ENCODE measurements around the gene TTL.
"Not testable (repeated sequence)": the region's sequence is repeated elsewhere in the genome, so short reads cannot be mapped to it uniquely, and the experiment has no call there.

Gene TTL

DNA sequence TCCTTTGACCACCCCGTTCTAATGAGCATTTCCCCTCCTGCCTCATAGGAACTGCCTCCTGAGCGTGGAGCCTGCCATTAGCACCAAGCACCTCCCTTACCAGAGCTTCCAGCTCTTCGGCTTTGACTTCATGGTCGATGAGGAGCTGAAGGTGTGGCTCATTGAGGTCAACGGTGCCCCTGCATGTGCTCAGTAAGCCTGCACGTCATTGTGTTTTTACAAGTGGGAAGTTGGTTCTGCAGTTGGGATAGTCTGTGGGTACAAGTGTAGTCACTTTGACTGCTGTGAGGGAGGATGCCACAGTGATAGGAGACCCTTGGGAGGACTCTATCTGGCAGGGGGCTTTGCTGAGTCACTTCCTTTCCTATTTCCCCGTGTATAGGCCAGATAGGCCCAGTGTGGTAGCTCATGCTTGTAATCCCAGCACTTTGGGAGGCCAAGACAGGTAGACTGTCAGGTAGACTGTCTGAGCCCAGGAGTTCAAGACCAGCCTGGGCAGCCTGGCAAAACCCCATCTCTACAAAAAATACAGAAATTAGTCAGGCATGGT is 38.4 kb downstream of the TTL start:
- DNase-seq (ENCODE audit: low read depth): no peak

DNA sequence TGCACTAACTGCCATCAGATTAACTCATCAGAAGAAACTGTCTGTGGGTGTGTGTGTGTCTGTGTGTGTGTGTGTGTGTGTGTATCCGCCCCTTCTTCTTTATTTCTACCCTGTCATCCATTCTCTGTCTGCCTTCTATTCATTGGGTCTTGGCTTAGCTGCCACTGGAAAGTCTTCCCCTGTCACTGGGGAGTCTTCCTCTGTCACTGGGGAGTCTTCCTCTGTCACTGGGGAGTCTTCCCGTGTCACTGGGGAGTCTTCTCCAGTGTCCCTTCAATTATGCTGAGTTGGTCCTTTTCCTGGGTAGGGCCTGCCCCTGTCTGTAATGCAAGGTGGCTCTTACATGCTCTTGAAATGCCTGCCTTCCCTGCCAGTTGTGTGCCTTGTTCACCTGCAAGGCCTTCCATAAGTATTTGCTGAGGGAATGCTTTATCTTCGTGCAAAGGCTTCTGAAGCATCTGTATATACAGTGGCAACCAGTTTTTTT is 41.4 kb downstream of the TTL start:
- no peak for DNase-seq (ENCODE audit: low read depth)

DNA sequence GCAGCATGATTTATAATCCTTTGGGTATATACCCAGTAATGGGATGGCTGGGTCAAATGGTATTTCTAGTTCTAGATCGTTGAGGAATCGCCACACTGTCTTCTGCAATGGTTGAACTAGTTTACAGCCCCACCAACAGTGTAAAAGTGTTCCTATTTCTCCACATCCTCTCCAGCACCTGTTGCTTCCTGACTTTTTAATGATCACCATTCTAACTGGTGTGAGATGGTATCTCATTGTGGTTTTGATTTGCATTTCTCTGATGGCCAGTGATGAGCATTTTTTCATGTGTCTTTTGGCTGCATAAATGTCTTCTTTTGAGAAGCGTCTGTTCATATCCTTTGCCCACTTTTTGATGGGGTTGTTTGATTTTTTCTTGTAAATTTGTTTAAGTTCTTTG is 42.3 kb downstream of the TTL start:
- DNase-seq (ENCODE audit: low read depth): not testable (repeated sequence)

DNA sequence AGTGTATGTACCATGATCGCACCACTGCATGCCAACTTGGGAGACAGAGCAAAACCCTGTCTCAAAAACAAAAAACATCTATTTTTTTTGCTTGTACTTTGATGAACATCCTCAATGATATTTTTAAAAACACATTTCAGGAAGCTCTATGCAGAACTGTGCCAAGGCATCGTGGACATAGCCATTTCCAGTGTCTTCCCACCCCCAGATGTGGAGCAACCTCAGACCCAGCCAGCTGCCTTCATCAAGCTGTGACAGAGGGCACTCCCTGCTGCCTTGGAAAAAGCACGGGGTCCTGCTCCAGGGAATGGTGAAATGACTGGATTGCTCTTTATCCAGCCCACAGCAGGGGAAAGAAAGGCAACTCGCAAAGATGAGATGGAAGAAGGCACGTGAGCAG is 46.6 kb downstream of the TTL start:
- DNase-seq (ENCODE audit: low read depth): no peak

DNA sequence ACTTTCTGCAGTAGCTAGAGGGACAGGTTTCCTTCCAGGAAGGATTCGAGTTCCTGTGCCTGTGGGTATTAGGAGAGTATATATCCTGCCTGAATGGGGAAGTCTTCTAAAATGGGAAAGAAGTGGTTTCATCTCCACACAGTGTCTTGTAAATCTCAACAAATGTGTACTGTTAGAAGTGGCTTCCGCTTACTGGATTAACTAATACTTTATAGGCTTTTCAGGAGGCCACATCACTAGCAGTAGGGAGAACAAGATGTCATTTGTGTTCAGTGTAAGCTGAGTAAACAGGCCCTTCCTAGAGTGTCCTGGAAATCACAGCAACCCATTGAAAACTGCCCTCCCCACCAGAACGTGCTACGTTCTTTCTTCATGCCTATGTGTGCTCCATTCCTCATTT is 47.8 kb downstream of the TTL start:
- DNase-seq (ENCODE audit: low read depth): no peak

DNA sequence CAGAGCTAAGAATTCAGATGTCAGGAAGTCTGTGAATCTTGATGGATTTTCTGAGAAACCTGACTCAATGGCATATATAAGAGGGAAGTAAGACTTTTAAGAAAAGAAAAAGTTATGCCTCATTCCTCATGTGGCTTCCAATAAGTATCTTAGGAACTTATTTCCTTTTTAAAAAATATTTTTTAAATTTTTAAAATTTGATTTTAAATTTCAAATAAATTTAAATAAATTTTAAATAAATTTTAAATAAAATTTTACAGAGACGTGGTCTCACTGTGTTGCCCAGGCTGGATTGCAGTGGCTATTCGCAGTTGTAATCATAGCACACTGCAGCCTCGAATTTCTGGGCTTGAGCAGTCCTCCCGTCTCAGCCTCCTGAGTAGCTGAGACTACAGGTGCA is 48.8 kb downstream of the TTL start:
- DNase-seq (ENCODE audit: low read depth): no peak

DNA sequence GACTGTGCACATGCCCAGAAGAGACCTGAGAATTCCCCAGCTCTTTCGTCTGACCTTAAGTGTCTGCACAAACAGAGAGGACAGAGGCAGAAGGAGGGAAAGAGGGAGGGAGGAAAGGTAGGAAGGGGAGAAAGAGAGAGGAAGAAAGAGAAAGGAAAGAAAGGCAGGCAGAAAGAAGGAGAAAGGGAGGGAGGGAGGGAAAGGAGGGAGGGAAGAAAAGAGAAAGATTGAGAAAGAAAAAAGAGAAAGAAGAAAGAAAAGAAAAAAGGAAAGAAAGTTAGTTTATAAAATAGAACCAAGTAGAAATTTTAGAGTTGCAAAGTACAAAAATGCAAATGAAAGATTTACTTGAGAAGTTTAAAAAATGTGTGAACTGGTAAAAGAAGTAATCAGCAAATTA is 52.9 kb downstream of the TTL start:
- no peak for DNase-seq (ENCODE audit: low read depth)

DNA sequence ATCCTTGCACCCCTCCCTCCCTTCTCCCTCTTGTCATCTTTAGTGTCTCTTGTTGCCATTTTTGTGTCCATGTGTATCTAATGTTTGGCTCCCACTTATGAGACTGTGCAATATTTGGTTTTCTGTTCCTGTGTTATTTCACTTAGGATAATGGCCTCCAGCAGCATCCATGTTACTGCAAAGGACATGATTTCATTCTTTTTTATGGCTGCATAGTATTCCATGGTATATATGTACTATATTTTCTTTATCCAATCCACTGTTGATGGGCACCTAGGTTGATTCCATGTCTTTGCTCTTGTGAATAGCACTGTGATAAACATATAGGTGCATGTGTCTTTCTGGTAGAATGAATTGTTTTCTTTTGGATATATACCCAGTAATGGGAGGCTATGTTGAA is 54.7 kb downstream of the TTL start:
- not testable (repeated sequence) for DNase-seq (ENCODE audit: low read depth)

DNA sequence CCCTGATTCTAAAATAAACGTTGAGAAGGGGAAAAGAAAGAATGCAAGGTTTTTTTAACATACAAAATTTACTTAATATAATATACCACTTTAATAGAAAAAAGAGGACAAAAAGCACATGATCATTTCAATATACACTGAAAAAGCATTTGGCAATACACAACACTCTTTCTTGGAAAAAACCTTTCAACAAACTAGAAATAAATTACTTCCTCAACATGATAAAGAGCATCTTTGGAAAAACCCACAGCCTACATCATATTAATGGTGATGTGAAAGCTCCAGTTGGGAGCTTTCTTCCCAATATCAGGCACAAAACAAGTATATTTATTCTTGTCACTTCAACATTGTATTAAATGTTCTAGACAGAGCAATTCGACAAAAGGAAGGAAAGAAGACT is 57.4 kb downstream of the TTL start:
- no peak for DNase-seq (ENCODE audit: low read depth)

DNA sequence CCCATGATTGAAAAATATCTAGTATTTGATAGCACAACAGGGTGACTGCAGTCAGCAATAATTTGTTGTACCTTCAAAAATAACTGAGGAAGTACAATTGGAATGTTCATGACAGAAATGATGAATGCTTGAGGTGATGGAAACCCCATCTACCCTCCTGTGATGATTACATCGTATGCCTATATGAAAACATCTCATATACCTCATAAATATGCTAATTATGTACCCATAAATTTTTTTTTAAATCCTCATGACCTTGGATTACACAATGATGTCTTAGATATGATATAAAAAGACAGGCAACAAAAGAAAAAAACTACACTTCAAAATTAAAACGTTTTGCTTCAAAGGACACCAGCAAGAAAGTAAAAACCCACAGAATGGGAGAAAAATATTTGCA is 59.0 kb downstream of the TTL start:
- no peak for DNase-seq (ENCODE audit: low read depth)

DNA sequence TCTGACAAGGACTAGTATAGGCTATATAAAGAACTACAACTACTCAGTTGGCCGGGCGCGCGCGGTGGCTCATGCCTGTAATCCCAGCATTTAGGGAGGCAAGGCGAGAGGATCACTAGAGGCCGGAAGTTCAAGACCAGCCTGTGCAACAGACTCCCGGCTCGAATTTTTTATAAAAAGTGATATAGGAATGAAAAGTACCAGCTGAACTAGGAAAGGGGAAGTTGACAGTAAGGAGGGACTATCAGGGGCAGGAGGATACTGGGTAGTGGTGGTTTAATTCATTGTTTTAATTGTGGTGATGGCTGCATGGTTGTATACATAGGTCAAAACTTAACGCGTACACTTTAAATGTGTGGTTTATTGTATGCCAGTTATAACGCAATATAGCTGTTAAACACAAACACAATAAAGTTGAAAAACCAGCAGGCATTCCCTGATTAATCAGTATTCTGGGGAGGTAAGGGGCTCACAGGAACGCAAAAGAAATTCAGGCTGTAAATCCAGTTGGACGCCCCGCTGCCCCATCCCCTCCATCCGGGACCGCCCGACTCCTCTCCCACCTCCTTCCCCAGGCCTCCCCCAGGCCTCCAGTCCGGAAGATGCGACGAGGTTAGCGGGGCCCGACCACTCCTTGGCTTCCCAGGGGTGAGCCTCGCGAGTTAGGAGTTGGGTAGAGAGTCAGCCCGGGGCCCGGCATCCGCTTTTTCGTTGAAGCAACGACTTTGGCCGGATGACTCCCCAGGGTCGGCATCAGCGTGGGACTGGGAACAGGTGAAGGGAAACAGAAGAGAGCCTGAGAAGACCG is 59.6 kb downstream of the TTL start:
- DNase-seq (ENCODE audit: low read depth): no peak

DNA sequence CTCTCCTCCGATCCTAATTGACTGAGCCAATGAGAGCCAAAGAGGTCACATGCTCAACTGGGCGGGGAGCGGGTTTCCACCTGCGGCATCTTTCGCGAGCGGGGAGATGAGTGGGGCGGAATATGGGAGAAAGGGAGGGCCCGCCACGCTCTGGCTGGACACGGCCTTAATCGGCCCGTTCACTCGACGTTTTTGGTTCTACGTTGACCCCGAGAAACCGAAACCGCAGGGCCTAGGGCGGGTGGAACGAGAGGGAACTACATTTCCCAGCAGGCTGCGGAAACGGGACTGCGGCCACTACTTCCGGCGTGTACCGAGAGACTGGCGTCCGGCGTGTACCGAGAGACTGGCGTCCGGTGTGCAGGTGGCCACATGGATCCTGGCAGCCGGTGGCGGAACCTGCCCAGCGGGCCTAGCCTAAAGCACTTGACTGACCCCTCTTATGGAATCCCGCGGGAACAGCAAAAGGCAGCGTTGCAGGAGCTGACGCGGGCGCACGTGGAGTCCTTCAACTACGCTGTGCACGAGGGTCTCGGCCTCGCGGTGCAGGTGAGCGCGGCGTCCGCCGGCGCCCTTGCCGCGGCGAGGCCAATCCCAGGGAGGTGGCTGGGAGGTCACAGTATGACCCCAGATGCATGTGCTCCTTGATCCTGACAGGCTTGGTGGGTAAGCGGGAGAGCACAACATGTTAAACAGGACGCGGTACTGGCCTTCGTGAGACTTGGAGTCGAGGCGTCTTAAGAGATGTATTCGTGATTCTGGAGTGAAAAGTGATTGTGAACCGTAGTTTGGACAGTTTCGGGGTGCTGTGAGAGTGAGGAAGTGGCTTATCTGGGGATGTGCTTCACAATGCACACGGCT is 60.4 kb downstream of the TTL start, which contains the start of gene POLR1B:
TSS of gene POLR1B (plus strand) at position 343 of the 861 bp plus-strand sequence. CDS start at position 373, 30 bp downstream.
- peak; percentile 61 for DNase-seq (ENCODE audit: low read depth)

DNA sequence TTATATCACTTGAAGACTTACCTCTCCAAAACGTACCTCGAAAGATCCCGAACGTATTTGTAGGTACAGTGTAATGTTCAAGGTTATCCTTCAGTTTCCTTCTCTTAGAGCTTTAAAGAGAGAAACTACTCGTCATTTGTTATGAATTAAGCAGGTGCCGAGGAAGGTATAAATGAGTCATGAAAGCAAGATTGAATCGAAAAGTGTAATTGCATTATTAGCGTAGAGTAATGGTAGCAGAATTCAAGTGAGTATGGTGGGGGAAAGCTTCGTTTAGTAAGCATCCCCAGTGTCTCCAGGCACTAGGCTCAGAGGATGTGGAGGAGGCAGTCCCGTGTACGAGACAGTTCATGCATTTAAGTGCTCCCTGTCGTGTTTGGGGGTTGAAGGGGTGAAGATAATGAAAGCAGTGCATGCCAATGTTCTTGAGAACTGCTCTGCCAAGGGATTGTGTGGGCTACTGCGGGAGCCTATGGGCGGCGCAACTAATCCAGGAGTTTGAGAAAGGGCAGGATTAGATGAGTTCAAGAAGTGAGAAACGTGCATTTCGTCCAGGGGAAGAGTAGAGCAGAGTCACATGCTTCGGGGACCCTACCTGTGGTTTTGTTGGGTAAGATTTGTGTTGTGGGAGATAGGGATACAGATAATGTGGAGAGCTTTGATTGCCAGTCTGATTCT is 61.2 kb downstream of the TTL start:
- DNase-seq (ENCODE audit: low read depth): no peak

DNA sequence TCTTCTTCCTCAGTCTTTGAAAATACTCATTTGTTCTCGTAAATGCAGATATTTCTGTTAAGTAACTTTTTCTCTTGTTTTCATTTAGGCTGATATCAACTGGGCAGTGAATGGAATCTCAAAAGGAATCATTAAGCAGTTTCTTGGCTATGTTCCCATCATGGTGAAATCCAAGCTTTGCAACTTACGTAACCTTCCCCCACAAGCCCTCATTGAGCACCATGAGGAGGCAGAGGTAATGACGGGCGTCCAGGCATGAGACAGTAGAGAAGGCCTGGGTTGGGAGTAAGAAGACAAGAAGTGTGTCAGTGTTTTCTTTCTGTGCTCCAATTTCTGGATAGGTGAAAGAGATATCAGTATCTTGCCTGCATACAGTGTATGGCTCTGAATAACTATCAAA is 65.4 kb downstream of the TTL start:
- DNase-seq (ENCODE audit: low read depth): no peak

DNA sequence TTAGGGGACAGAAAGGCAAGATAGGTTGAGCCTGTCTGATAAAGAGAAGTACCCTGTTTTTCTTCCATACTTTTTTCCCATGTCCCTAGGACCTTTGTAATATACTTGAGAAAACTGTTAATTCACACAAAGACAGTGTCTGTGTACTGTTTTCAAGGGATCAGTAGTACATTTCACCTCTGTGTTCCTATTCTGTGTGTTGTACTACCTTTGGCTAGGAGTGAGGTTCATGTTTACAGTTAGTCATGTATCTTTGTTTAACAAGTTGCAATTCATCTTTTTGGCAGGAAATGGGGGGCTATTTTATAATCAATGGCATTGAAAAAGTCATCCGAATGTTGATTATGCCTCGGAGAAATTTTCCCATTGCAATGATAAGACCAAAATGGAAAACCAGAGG is 67.0 kb downstream of the TTL start:
- no peak for DNase-seq (ENCODE audit: low read depth)

DNA sequence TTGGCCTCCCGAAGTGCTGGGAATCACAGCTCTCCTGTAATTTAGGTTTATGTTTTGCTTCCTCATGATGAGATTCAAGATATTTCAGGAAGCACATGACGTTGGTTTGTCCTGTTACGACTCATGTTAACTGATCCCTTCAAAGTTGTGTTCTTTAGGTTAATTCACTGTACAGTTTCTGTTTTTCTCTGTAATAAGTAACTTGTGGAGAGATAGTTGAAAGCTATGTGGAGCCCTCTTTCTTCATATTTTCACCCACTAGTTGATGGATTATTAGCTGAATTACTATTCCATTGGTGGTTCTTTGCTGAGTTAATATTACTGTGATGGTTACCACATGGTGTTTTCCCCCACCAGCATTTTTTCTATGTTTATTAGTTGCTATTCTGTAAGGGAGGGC is 84.1 kb downstream of the TTL start:
- no peak for DNase-seq (ENCODE audit: low read depth)

DNA sequence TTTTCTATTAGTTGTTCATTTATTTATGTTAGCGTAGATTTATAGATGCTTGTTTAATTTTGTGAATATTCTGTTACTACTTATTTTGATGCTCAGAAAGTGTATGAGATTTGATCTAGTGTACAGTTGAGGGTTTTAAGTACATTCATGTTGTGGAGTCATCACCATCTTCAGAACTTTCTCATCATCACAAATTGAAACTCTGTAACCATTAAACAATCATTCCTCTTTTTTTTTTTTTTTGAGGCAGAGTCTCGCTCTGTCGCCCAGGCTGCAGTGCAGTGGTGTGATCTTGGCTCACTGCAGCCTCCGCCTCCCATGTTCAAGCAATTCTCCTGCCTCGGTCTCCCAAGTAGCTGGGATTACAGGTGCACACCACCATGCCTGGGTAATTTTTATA is 84.6 kb downstream of the TTL start:
- not testable (repeated sequence) for DNase-seq (ENCODE audit: low read depth)

DNA sequence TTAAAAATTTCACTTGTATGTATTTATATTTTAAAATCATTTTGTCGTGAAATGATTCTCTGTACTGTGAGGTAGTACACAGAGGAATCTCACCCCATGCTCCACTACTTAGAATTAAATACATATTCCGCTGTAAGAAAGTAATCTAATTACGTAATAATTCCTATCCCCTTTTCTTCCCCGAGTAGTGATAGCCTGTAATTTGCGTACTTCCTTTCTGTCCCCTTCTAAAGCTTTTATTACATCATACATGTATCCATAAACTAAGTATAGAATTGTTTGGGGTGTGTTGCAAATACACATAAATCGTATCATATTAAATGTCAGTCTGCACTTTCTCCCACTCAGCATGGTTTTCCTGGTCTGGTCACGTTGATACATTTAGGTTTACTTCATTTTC is 90.0 kb downstream of the TTL start:
- no peak for DNase-seq (ENCODE audit: low read depth)

DNA sequence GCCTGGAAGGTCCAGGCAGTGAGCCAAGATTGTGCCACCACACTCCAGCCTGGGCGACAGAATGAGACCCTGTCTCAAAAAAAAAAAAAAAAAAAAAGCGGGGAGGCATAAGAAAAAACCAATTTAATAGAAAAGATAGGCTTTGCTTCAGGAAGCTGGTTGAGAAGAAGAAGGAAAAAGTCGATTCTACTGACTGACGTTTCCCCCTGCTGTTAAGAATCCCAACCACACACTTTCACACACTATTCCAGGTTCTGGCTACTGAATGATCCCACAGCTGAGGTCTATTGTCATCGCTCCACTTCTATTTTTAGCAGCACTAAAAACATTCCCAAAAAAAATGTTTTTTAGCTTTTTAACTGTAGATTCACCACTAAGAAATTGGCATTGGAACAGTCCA is 95.8 kb downstream of the TTL start:
- DNase-seq (ENCODE audit: low read depth): no peak

DNA sequence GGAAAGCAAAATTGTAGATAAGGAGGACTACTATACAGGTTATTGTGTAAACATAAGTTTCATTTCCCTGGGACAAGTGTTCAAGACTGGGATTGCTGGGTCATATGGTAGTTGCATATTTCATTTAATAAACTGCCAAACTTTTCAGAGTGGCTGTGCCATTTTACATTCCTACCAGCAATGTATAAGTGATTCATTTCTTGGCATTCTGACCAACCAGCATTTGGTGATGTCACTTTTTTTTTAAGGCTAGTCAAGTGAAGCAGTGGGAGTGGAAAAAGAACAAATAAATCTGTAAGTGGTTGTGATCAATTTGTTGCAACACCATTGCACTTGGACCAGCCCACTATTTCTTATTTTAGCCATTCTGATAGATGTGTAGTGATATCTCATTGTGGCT is 97.3 kb downstream of the TTL start:
- no peak for DNase-seq (ENCODE audit: low read depth)

DNA sequence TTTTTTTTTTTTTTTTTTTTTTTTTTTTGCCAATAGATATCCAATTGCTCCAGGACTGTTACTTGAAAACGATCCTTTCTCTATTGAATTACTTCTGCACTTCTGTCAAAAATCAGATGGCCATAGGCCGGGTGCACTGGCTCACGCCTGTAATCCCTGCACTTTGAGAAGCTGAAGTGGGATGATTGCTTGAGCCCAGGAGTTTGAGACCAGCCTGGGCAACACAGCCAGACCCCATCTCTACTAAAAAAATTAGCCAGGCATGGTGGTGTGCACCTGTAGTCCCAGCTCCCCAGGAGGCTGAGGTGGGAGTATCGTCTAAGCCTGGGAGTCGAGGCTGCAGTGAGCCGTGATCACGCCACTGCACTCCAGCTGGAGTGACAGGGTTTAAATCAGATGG is 98.1 kb downstream of the TTL start:
- no peak for DNase-seq (ENCODE audit: low read depth)

DNA sequence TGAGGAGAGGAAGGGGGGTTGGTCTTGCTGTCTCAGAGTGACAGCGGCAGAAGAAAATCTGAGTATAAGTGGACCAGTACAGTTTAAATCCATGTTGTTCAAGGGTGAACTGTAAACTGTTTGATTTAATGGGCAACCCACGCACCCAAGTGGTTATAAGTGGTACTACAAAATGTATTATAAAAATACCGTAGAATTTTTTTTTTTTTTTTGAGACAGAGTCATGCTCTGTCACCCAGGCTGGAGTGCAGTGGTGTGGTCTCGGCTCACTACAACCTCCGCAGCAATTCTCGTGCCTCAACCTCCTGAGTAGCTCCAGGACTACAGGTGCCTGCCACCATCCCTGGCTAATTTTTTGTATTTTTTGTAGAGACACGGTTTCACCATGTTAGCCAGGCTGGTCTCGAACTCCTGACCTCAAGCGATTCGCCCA is 100.4 kb downstream of the TTL start:
- DNase-seq (ENCODE audit: low read depth): no peak
